PC-9 (cell line): ENCODE measurements around the gene TSPAN17. TPM values are rescaled to one million over a fixed set of nuclear protein-coding genes. Genes with fewer than 3 reads are reported as not detected.
"Not testable (repeated sequence)": the region's sequence is repeated elsewhere in the genome, so short reads cannot be mapped to it uniquely, and the experiment has no call there.

Experiments used
- Bru-seq: library from RNA; stranded (reverse); fragments of 400-500 nt; gene quantifications from one replicate; lab custom pipeline; 2021; lab: Mats Ljungman, UMichigan
- BruChase-seq, 2 experiments: library from RNA; stranded (reverse); fragments of 400-500 nt; gene quantifications; one replicate each; lab custom pipeline; 2021; lab: Mats Ljungman, UMichigan
- BruUV-seq: library from RNA; stranded (reverse); fragments of 400-500 nt; replicated peaks from 2 replicates; lab custom pipeline; 2021; lab: Mats Ljungman, UMichigan
- CTCF ChIA-PET: fragments of 300-600 bp; sonication (Branson Sonifier 250); formaldehyde crosslinking; loops from one replicate; lab custom pipeline; 2022; ENCODE audit warnings: antibody characterized with exemption; lab: Charles Lee
- POLR2A ChIA-PET: fragments of 300-600 bp; sonication (Branson Sonifier 250); formaldehyde crosslinking; loops from one replicate; lab custom pipeline; 2022; ENCODE audit warnings: antibody characterized with exemption; ENCODE audit not compliant: unreplicated experiment; lab: Charles Lee
- DNase-seq, 2 experiments: peaks; one replicate each; pipeline versions ENCODE4 v3.0.0 to v3.0.0-alpha.2; 2015 to 2022; ENCODE audit warnings: mixed read lengths in 1 of 2
- H2AFZ ChIP-seq: fragments of 200-600 bp; sonication (generic); 2 replicates; pipeline ENCODE4 v1.8.1; 2017; ENCODE audit warnings: antibody characterized with exemption
- H3F3A ChIP-seq: fragments of 200-600 bp; sonication (generic); 2 replicates; pipeline ENCODE4 v1.8.1; 2017; ENCODE audit warnings: antibody characterized with exemption, mild to moderate bottlenecking, low read depth; ENCODE audit not compliant: insufficient read depth
- H3K27ac ChIP-seq: fragments of 200-600 bp; sonication (generic); 2 replicates; pipeline ENCODE4 v1.6.1; 2016; ENCODE audit warnings: mixed run types
- H3K27me3 ChIP-seq: fragments of 200-600 bp; sonication (generic); 2 replicates; pipeline ENCODE4 v1.6.1; 2016; ENCODE audit warnings: low read depth, mixed run types; ENCODE audit not compliant: insufficient read depth
- H3K36me3 ChIP-seq: fragments of 200-600 bp; sonication (generic); 2 replicates; pipeline ENCODE4 v1.6.1; 2016; ENCODE audit warnings: low read depth, mixed run types
- H3K4me1 ChIP-seq: fragments of 200-600 bp; sonication (generic); replicated peaks from 2 replicates; pipeline ENCODE4 v1.6.1; 2016; ENCODE audit warnings: mixed run types; ENCODE audit not compliant: insufficient read depth
- H3K4me2 ChIP-seq: fragments of 200-600 bp; sonication (generic); 2 replicates; pipeline ENCODE4 v1.6.1; 2017; ENCODE audit warnings: mixed run types
- H3K4me3 ChIP-seq: fragments of 200-600 bp; sonication (generic); 2 replicates; pipeline ENCODE4 v1.6.1; 2016; ENCODE audit warnings: mixed run types
- H3K79me2 ChIP-seq: fragments of 200-600 bp; sonication (generic); 2 replicates; pipeline ENCODE4 v1.6.1; 2017; ENCODE audit warnings: low read depth, mixed run types
- H3K9me2 ChIP-seq: fragments of 200-600 bp; sonication (generic); 2 replicates; pipeline ENCODE4 v1.8.1; 2017; ENCODE audit warnings: mild to moderate bottlenecking; ENCODE audit not compliant: insufficient read depth
- H3K9me3 ChIP-seq: fragments of 200-600 bp; sonication (generic); 2 replicates; pipeline ENCODE4 v1.8.1; 2016; ENCODE audit warnings: low read depth; ENCODE audit not compliant: insufficient read depth
- H4K20me1 ChIP-seq: fragments of 200-600 bp; sonication (generic); 2 replicates; pipeline ENCODE4 v1.8.1; 2017; ENCODE audit not compliant: insufficient read depth
- EZH2 ChIP-seq: fragments of 200-600 bp; sonication (generic); IDR thresholded peaks from 2 replicates; pipeline ENCODE4 v1.8.0; 2017; ENCODE audit warnings: antibody characterized with exemption, low read depth
- intact Hi-C: fragments of 100-400 bp; cut with micrococcal nuclease; formaldehyde crosslinking; loops from one replicate; pipeline ENCODE4 v1.10.0; 2022; ENCODE audit not compliant: unreplicated experiment
- long read RNA-seq: library from polyadenylated mRNA; stranded (forward); transcript quantifications from one replicate; pipeline ENCODE4 v2.0.0, GENCODE V29; 2022
- total RNA-seq: library from RNA; stranded (reverse); gene quantifications from 2 replicates; pipeline ENCODE4 v1.2.3, GENCODE V29; 2021
- TF ChIP-seq, protein P1 (sequence below): fragments of 200-600 bp; sonication (generic); conservative IDR thresholded peaks from 2 replicates; pipeline ENCODE4 v1.6.1; 2017; ENCODE audit warnings: mixed run types, antibody characterized with exemption, mild to moderate bottlenecking, moderate library complexity

The TSPAN17 gene
- total RNA-seq: 81.1 and 82.1 TPM in 2 replicates
- percentile 66 among the genes with signal in this experiment for Bru-seq, nascent RNA
- BruChase-seq, experiment 1, labeled RNA remaining after a 2-hour chase: percentile 80 among the genes with signal in this experiment
- percentile 90 among the genes with signal in this experiment for BruChase-seq, experiment 2, labeled RNA remaining after a 6-hour chase
- long read RNA-seq, partial matches to known transcripts: 5 of 22 reads
- long read RNA-seq, other reads (novel, unspliced or antisense): 12 of 22 reads

GRCh38 chr5:176647030-176647842 lies at the start of gene TSPAN17:
TSS of gene TSPAN17 (plus strand) at chr5:176647484. CDS start at chr5:176647616, 132 bp downstream.
- Histone ChIP-seq H3K79me2 (peaks cover 34% of the 10 kb centered on the region), H3K4me2 (peak within 1 kb of the TSS; percentile 99), H3K9me2 (no peaks in the 10 kb centered on the region), H2AFZ (peak within 1 kb of the TSS; percentile 86), H3K36me3 (no peaks in the 10 kb centered on the region), H4K20me1 (peaks cover 20% of the 10 kb centered on the region; the same call in 1 of the 2 replicates), H3F3A (no peaks in the 10 kb centered on the region; the same call in 1 of the 2 replicates), H3K4me3 (peak within 1 kb of the TSS; percentile 90), H3K9me3 (no peaks in the 10 kb centered on the region), H3K27ac (no peak within 1 kb of the TSS), H3K4me1 (peaks cover 11% of the 10 kb centered on the region), H3K27me3 (no peaks in the 10 kb centered on the region)
- ChIA-PET CTCF (interaction anchor here (0.6 to 0.9 kb wide), 6 partner anchors 10 to 917 kb away, joined by 3 to 5 read pairs (median 3); no protein-coding TSS in a partner anchor), POLR2A (interaction anchor here (0.5 to 0.6 kb wide), 2 partner anchors 109 to 547 kb away, joined by 3 to 4 read pairs; no protein-coding TSS in a partner anchor)
- BruUV-seq: no TSS peak
- TF ChIP-seq, protein P1, sequence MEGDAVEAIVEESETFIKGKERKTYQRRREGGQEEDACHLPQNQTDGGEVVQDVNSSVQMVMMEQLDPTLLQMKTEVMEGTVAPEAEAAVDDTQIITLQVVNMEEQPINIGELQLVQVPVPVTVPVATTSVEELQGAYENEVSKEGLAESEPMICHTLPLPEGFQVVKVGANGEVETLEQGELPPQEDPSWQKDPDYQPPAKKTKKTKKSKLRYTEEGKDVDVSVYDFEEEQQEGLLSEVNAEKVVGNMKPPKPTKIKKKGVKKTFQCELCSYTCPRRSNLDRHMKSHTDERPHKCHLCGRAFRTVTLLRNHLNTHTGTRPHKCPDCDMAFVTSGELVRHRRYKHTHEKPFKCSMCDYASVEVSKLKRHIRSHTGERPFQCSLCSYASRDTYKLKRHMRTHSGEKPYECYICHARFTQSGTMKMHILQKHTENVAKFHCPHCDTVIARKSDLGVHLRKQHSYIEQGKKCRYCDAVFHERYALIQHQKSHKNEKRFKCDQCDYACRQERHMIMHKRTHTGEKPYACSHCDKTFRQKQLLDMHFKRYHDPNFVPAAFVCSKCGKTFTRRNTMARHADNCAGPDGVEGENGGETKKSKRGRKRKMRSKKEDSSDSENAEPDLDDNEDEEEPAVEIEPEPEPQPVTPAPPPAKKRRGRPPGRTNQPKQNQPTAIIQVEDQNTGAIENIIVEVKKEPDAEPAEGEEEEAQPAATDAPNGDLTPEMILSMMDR: no peak; the same call in 1 of the 2 replicates
- peak; percentile 91 to 100 for DNase-seq
- intact Hi-C loops: loop anchor here (1.0 to 10.0 kb wide), 7 partner anchors 38 to 655 kb away; partner anchors contain the start of genes FAF2, FGFR4, HIGD2A and NOP16

DNA sequence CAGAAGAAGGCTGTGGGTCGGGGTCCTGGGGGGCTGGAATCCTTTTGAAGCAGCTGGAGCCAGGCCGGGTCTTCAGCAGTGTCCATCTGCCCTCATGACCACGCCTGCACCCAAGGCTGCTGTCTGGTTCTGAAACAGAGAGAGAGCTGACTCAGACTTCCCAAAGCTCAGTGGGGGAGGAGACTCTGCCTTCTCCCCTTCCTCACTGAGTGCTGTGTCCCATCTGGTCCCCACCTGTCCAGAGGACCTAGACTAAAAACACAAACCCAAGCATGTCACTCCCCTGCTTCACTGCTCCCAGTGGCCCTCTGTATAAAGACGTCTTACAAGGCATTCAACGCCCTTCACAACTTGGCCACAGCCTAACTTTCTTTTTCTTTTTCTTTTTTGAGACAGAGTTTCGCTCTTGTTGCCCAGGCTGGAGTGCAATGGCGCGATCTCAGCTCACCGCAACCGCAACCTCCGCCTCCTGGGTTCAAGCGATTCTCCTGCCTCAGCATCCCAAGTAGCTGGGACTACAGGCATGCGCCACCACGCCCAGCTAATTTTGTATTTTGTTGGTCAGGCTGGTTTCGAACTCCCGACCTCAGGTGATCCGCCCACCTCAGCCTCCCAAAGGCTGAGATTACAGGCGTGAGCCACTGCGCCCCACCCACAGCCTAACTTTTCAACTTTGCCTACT lies 47.4 kb upstream of the TSPAN17 start:
- H4K20me1 ChIP-seq, H2AFZ ChIP-seq, BruUV-seq, POLR2A ChIA-PET, H3K4me1 ChIP-seq, intact Hi-C loops, CTCF ChIA-PET, H3K4me2 ChIP-seq, DNase-seq, H3F3A ChIP-seq, H3K4me3 ChIP-seq, H3K27me3 ChIP-seq, H3K79me2 ChIP-seq, H3K27ac ChIP-seq, H3K9me2 ChIP-seq, H3K9me3 ChIP-seq, H3K36me3 ChIP-seq: not testable (repeated sequence)

DNA sequence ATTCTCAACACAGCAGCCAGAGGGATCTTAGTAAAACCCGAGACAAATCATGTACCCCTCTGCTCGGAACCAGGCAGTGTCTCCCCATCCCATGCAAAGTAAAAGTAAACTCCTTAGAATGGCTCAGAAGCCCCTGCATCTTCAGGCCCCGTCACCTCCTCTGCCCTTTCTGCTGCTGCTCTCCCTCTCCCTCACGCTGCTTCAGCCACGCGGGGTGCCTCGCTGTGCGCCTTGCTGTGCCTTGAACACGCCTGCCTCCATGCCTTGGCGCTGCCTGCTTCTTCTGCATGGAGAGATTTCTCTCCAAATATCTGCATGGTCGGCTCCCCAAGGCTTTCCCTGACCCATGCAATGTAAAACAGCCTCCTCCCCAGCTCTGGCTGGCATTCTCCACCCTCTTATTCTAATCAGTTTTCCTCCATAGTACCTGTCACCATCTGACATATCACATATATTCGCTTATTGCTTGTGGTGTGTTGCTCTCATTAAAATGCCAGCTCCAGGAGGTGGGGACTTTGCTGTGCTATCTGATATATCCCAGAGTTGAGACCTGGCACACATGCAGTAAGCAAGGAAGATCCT lies 45.3 kb upstream of the TSPAN17 start:
- no peaks in the 10 kb centered on the region for H3K9me3 ChIP-seq
- H2AFZ ChIP-seq: no peak overlapping the region
- TF ChIP-seq EZH2: no peak
- TF ChIP-seq, protein P1: no peak
- H3K79me2 ChIP-seq: no peaks in the 10 kb centered on the region
- H3K4me1 ChIP-seq: no peaks in the 10 kb centered on the region
- no peak overlapping the region for H3K4me3 ChIP-seq
- H3K4me2 ChIP-seq: no peak overlapping the region
- H3K27ac ChIP-seq: no peak overlapping the region
- H3F3A ChIP-seq: no peaks in the 10 kb centered on the region
- H3K27me3 ChIP-seq: no peaks in the 10 kb centered on the region
- H3K9me2 ChIP-seq: no peaks in the 10 kb centered on the region
- no peaks in the 10 kb centered on the region; the same call in 1 of the 2 replicates for H4K20me1 ChIP-seq
- no peaks in the 10 kb centered on the region for H3K36me3 ChIP-seq
- ChIA-PET POLR2A (no interaction called here), CTCF (no interaction called here)
- BruUV-seq: no TSS peak
- DNase-seq: no peak
- intact Hi-C loops: no loop called here
